ENCODE results near the gene BICRA.

BICRA gene

DNA sequence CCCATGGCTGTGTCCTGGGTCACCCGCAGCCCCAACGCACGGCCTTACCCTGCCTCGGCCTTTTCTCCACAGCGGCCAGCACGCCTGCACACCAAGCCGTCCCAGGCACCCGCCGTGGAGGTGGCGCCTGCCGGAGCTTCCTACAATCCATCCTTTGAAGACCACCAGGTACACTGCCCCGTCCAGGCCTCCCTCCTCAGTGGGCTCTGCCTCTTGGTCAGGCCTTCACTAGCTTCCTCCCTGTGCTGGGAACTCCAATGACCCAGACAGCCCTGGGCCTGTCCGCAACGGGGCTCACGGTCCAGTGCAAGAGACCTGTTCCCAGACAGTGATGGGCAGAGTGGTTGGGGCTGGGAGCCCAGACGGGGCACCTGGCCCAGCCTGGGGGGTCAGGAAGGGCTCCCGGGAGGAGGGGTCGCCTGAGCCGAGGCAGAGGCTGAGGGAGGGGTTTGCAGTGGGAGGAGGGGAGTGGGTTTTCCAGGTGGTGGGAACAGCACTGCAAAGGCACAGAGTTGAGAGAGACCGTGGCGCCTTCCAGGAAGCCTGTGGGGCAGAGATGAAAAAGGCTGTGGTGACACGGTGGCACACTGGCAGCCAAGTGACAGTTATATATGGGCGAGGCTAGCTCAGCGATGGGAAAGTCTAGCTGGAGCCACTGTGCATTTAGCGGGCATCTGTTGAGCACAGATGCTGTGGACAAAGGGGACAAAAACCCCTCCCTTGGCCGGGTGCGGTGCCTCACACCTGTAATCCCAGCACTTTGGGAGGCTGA is 143.7 kb downstream of the BICRA start:
- no peak for DNase-seq
